Smooth muscle cell (in vitro differentiated cells): ENCODE data around the gene KCNN3. TPM values are rescaled to one million over a fixed set of nuclear protein-coding genes. Genes with fewer than 3 reads are reported as not detected.

Experiments used
- DNase-seq: peaks from one replicate; lab custom pipeline; 2025; ENCODE audit not compliant: unreplicated experiment; lab: John Stamatoyannopoulos, UW
- H2AFZ ChIP-seq: fragments of 200-600 bp; sonication (generic); 2 replicates; pipeline ENCODE4 v1.6.0; 2016; ENCODE audit warnings: antibody characterized with exemption, low read depth, mild to moderate bottlenecking
- H3F3A ChIP-seq: fragments of 200-600 bp; sonication (generic); 2 replicates; pipeline ENCODE4 v1.6.0; 2017; ENCODE audit warnings: antibody characterized with exemption, low read depth
- H3K27ac ChIP-seq: fragments of 200-600 bp; sonication (generic); 2 replicates; pipeline ENCODE4 v1.5.1; 2016; ENCODE audit warnings: low read depth, mild to moderate bottlenecking
- H3K27me3 ChIP-seq: fragments of 200-600 bp; sonication (generic); 2 replicates; pipeline ENCODE4 v1.6.1; 2016; ENCODE audit warnings: low read depth, mild to moderate bottlenecking
- H3K36me3 ChIP-seq: fragments of 200-600 bp; sonication (generic); 2 replicates; pipeline ENCODE4 v1.5.1; 2016; ENCODE audit warnings: low read depth
- H3K4me1 ChIP-seq: fragments of 200-600 bp; sonication (generic); 2 replicates; pipeline ENCODE4 v1.5.1; 2016; ENCODE audit warnings: low read depth
- H3K4me2 ChIP-seq: fragments of 200-600 bp; sonication (generic); 2 replicates; pipeline ENCODE4 v1.6.0; 2016; ENCODE audit warnings: mild to moderate bottlenecking
- H3K4me3 ChIP-seq: fragments of 200-600 bp; sonication (generic); 2 replicates; pipeline ENCODE4 v1.5.1; 2016; ENCODE audit warnings: mild to moderate bottlenecking
- H3K79me2 ChIP-seq: fragments of 200-600 bp; sonication (generic); 2 replicates; pipeline ENCODE4 v1.6.0; 2016; ENCODE audit warnings: low read depth, mild to moderate bottlenecking
- H3K9ac ChIP-seq: fragments of 200-600 bp; sonication (generic); 2 replicates; pipeline ENCODE4 v1.6.0; 2016; ENCODE audit warnings: low read depth
- H3K9me3 ChIP-seq: fragments of 200-600 bp; sonication (generic); replicated peaks from 2 replicates; pipeline ENCODE4 v1.5.1; 2016; ENCODE audit warnings: low read depth
- H4K20me1 ChIP-seq: fragments of 200-600 bp; sonication (generic); 2 replicates; pipeline ENCODE4 v1.6.0; 2016; ENCODE audit warnings: low read depth
- WGBS: methylation state at CpG from one replicate; pipeline ENCODE4 v1.1.7; 2016; ENCODE audit warnings: low lambda C conversion rate; 5-methylcytosine and 5-hydroxymethylcytosine counted together
- polyA plus RNA-seq: library from polyadenylated mRNA; unstranded; fragments of >200 nt; fragmentation: Nextera tagmentation; extraction: Ambion mirVana; gene quantifications from 2 replicates; pipeline ENCODE4 v1.2.1, GENCODE V29; 2016
- total RNA-seq: library from RNA; depleted of rRNA; stranded (reverse); fragments of >200 nt; gene quantifications from 2 replicates; pipeline ENCODE4 v1.2.3, GENCODE V29; 2014
- TF ChIP-seq, protein P1 (sequence below): fragments of 200-600 bp; sonication (generic); IDR thresholded peaks from 2 replicates; pipeline ENCODE4 v1.5.1; 2017; ENCODE audit warnings: borderline replicate concordance, mild to moderate bottlenecking, antibody characterized with exemption; ENCODE audit not compliant: insufficient read depth, poor library complexity, severe bottlenecking

Gene KCNN3
- total and polyA plus RNA-seq, 2 experiments from 2014 or later: 0.18 to 0.77 TPM

DNA sequence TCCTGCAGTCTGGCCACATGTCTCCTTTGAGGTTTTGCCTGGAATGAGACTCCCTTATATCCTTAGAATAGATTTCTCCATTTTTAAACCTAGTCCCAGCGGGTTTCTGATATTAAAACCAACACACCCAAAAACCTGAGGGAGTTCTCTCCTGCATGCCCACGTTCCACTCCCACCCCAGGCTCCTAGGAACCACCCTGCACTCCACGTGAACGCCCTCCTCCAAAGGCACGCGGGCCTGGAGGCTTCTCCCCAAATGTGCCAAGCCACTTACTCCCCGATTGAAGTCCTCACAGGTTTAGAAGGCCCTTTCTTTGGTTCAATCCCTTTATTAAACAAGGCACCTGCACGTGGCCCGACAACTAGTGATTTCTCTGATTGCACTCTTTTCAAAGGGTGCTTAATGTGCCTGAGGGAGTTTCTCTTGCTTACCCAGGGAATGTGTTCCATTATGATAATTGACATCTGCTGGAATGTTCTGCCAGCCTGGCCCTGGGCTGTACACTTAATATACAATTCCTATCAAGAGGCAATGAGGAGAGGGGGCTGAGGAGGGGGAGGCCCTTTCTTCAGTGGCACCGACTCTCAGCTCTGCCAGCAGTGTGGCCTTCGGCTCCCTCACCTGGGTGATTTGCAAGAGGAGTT is 157.8 kb downstream of the KCNN3 start:
- no peak overlapping the region for H2AFZ ChIP-seq
- no peaks in the 10 kb centered on the region for H3F3A ChIP-seq
- H3K36me3 ChIP-seq: no peaks in the 10 kb centered on the region
- DNase-seq: no peak
- no peak overlapping the region for H3K4me3 ChIP-seq
- H3K9ac ChIP-seq: no peak overlapping the region
- no peaks in the 10 kb centered on the region for H3K9me3 ChIP-seq
- 80% methylated on average over 11 of the region's 11 CpGs for WGBS
- H4K20me1 ChIP-seq: no peaks in the 10 kb centered on the region
- TF ChIP-seq, protein P1, sequence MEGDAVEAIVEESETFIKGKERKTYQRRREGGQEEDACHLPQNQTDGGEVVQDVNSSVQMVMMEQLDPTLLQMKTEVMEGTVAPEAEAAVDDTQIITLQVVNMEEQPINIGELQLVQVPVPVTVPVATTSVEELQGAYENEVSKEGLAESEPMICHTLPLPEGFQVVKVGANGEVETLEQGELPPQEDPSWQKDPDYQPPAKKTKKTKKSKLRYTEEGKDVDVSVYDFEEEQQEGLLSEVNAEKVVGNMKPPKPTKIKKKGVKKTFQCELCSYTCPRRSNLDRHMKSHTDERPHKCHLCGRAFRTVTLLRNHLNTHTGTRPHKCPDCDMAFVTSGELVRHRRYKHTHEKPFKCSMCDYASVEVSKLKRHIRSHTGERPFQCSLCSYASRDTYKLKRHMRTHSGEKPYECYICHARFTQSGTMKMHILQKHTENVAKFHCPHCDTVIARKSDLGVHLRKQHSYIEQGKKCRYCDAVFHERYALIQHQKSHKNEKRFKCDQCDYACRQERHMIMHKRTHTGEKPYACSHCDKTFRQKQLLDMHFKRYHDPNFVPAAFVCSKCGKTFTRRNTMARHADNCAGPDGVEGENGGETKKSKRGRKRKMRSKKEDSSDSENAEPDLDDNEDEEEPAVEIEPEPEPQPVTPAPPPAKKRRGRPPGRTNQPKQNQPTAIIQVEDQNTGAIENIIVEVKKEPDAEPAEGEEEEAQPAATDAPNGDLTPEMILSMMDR: no peak
- no peaks in the 10 kb centered on the region for H3K79me2 ChIP-seq
- no peaks in the 10 kb centered on the region for H3K27me3 ChIP-seq
- no peak overlapping the region for H3K27ac ChIP-seq
- no peaks in the 10 kb centered on the region for H3K4me1 ChIP-seq
- H3K4me2 ChIP-seq: no peak overlapping the region

DNA sequence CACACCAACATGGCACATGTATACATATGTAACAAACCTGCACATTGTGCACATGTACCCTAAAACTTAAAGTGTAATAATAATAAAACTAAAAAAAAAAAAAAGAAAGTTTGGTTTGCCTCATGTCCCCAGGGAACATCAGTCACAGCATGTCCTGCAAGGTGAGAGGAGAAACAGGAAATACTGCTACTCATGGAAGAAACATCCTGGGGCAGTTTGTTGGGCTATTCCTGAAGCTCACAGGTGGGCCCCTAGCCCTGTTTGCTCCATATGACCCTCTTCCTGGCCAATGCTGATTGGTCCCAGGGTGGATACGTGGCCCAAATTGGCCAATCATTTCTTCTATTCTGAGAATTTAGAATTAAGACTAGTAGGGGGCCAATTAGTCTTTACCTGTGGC is 158.7 kb downstream of the KCNN3 start:
- H3F3A ChIP-seq: no peaks in the 10 kb centered on the region
- no peak overlapping the region for H3K27ac ChIP-seq
- H3K79me2 ChIP-seq: no peaks in the 10 kb centered on the region
- no peak overlapping the region for H3K4me3 ChIP-seq
- no peak overlapping the region for H3K9ac ChIP-seq
- no peaks in the 10 kb centered on the region for H3K36me3 ChIP-seq
- TF ChIP-seq, protein P1: no peak
- no peaks in the 10 kb centered on the region for H3K9me3 ChIP-seq
- no peak for DNase-seq
- no peaks in the 10 kb centered on the region for H4K20me1 ChIP-seq
- no peaks in the 10 kb centered on the region for H3K4me1 ChIP-seq
- WGBS: 58% methylated on average over 1 of the region's 1 CpG
- H3K4me2 ChIP-seq: no peak overlapping the region
- no peak overlapping the region for H2AFZ ChIP-seq
- H3K27me3 ChIP-seq: no peaks in the 10 kb centered on the region

DNA sequence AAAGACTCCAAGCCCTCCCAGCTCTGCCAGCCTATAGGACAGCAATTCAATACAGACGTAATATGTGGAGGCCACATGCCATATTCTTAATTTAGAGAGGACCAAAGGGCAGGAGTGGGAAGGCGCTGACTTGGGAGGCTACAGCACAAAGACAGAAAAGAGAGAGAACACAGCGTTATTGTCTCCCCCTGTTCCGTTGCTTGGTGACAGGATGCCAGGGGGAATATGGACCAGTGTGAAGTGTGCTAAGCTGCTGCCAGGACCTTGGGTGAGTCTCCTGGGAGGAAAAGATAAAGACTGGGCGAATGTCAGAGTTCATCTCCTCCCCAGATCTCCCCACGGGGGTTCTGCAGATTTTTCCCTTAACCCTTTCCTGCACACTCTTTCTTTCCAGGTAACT is 160.0 kb downstream of the KCNN3 start:
- Histone ChIP-seq H3K27ac (no peak overlapping the region), H3F3A (no peaks in the 10 kb centered on the region), H4K20me1 (no peaks in the 10 kb centered on the region), H3K4me2 (no peak overlapping the region), H3K4me1 (no peaks in the 10 kb centered on the region), H2AFZ (no peak overlapping the region), H3K9ac (no peak overlapping the region), H3K36me3 (no peaks in the 10 kb centered on the region), H3K79me2 (no peaks in the 10 kb centered on the region), H3K27me3 (peaks cover 10% of the 10 kb centered on the region), H3K9me3 (no peaks in the 10 kb centered on the region), H3K4me3 (no peak overlapping the region)
- TF ChIP-seq, protein P1: no peak
- no peak for DNase-seq
- 77% methylated on average over 6 of the region's 6 CpGs for WGBS

DNA sequence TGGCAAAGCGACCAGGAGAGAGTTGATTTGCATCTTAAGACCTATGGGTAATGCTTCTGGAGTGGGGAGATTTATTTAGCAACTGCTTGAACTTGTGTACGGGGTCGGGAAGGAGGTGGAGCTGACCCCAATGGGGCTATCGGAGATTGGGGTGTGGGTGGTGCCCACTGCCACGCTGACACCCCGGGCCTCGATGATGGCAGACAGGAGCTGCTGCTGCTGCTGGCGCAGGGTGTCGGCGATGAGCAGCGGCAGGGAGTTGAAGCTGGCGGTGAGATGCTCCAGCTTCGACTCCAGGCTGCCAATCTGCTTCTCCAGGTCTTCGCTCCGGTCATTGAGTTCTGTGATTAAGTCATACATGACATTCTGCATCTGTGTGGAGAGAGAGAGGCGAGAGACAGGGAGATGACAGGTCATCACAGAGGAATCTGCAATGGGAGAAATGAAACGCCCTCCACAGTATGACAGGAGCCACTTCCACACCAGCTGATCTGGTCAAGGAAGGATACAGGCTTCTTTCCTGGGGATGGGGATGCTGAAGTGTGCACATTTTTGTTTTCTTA is 162.1 kb downstream of the KCNN3 start:
- Histone ChIP-seq H4K20me1 (no peaks in the 10 kb centered on the region), H3K9ac (no peak overlapping the region), H3K9me3 (no peaks in the 10 kb centered on the region), H3F3A (no peaks in the 10 kb centered on the region), H3K79me2 (no peaks in the 10 kb centered on the region), H3K36me3 (no peaks in the 10 kb centered on the region), H3K4me1 (no peaks in the 10 kb centered on the region), H3K27me3 (peaks cover 10% of the 10 kb centered on the region), H2AFZ (no peak overlapping the region), H3K4me3 (no peak overlapping the region), H3K4me2 (no peak overlapping the region), H3K27ac (no peak overlapping the region)
- DNase-seq: no peak
- TF ChIP-seq, protein P1: no peak
- 87% methylated on average over 17 of the region's 17 CpGs for WGBS
